Measurements from ENCODE around the gene FAM149A. TPM values are rescaled to one million over a fixed set of nuclear protein-coding genes. Genes with fewer than 3 reads are reported as not detected.

FAM149A gene
- total RNA-seq, 4 donors from 2014 or later = 10.2 to 19.8 (median 14.3) TPM

DNA sequence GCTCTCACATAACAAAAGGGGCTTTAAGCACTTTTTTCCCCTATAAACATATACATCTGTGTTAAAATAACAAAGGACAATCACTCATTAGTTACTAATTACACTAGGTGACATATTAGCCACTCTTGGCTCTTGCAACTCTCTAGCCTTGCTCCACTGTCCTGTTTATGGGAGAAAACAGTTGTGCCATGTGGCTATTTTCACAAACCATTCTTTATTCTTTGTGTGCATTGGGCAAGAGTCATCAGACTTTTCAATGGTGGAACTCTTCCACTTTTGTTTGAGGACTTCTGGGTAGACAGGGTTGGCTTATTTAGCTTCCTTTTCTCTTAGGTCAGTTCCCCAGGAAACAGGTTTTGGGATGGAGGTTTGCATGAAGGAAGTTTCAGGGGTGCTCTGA is 16.0 kb upstream of the FAM149A start:
- TF ChIP-seq, protein P1, sequence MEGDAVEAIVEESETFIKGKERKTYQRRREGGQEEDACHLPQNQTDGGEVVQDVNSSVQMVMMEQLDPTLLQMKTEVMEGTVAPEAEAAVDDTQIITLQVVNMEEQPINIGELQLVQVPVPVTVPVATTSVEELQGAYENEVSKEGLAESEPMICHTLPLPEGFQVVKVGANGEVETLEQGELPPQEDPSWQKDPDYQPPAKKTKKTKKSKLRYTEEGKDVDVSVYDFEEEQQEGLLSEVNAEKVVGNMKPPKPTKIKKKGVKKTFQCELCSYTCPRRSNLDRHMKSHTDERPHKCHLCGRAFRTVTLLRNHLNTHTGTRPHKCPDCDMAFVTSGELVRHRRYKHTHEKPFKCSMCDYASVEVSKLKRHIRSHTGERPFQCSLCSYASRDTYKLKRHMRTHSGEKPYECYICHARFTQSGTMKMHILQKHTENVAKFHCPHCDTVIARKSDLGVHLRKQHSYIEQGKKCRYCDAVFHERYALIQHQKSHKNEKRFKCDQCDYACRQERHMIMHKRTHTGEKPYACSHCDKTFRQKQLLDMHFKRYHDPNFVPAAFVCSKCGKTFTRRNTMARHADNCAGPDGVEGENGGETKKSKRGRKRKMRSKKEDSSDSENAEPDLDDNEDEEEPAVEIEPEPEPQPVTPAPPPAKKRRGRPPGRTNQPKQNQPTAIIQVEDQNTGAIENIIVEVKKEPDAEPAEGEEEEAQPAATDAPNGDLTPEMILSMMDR (IDR thresholded peaks at IDR 0.05; ENCODE audit: low read depth) = no peak

DNA sequence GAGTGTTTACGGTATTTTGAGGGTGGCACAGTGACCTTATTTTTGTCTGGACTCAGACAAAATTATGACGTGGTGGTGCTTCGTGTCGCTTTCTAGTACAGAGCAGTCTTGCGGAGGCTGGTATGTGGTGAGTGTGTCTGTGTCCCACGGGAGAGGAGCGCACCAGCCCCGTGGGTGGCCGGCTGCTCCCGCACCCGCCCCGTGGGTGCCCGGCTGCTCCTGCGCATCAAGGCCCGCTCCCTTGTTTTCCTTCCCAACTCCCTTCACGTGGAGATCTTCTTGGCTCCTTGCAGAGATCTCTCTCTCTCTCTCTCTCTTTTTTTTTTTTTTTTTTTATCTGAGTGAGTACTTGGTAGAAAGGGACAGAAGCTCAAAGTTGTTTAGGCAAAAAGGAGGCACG is 12.2 kb upstream of the FAM149A start:
- TF ChIP-seq, protein P1 (IDR thresholded peaks at IDR 0.05; ENCODE audit: low read depth) = no peak

DNA sequence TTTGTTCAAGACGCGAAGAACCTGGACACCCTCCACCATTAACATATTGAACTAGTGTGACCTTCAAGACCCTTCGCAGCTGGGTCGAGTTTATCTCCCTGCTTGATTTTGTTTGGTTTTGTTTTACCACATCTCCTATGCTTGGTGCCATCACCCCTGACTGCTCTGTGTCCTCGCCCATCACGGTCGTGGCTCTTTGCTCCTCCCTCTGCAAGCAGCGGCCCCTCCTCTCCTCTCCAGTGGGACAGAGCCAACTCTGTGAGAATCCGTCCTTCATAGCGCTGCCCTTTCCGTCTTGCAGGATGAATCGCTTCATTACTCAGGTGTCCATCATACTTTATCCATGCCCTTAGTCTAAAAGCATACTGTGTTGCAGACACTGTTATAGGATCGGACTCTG is 9.1 kb upstream of the FAM149A start:
- TF ChIP-seq, protein P1 (IDR thresholded peaks at IDR 0.05; ENCODE audit: low read depth) = no peak

DNA sequence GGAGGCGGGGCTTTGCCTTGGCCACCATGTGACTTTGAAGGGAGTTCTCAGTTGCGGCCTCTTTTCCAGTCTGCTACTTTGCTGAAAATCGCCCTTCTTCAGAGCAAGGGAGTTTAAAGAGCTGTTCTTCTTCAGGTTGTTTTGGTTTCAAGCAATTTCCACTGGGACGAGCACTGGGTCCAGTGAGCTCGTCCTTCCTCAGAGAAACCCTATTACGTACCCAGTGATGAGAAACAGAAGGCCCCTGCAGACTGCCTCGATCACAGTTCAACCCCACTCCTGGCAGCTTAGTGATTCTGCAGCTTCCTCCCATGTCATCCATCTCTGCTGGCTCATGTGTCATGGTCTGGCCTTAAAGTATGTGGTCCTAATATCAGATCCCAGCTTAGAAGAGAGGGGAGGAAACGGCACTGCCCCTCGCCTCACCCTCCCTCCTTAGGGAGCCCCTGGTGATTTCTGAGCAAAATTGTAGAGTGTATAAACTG is 7.8 kb upstream of the FAM149A start:
- TF ChIP-seq, protein P1 (IDR thresholded peaks at IDR 0.05; ENCODE audit: low read depth) = no peak

DNA sequence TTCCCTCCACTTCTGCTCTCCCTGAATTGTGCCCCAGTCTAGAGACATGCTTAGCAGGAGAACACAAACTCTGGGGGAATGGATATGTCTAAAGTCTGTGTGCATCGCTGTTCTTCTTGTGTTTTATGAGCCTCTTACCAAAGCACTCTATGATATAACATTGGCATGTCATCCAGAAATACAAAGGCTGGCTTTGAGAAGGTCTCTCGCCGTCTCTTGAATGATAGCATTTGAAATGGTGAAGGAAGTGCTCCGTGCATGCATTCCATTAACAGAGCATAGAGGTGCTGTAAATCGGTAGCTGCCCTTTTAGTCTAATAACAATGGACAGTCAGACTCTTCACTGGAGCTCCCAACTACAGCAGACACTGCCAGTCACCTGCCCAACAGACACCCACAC is 7.1 kb upstream of the FAM149A start:
- TF ChIP-seq, protein P1 (IDR thresholded peaks at IDR 0.05; ENCODE audit: low read depth) = no peak

DNA sequence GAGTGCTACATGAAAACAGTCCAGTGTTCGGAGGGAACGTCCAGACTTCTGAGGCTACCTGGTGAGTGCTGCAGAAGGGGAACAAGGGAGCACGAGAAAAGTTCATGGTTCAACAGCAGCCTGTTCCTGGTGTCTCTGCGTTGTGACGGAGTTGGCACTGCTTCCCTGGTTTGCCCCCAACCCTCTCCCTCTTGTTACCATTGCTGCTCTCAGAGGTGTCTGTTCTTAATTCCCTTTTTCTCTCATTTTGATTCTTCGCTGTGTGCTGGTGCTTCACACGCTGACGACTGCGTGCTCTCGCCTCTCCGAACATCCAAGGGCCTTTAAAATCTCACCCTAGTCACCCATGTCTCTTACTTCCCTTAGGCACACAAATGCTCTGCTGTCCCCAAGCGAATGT is 1.6 kb upstream of the FAM149A start:
- TF ChIP-seq, protein P1 (IDR thresholded peaks at IDR 0.05; ENCODE audit: low read depth) = no peak

DNA sequence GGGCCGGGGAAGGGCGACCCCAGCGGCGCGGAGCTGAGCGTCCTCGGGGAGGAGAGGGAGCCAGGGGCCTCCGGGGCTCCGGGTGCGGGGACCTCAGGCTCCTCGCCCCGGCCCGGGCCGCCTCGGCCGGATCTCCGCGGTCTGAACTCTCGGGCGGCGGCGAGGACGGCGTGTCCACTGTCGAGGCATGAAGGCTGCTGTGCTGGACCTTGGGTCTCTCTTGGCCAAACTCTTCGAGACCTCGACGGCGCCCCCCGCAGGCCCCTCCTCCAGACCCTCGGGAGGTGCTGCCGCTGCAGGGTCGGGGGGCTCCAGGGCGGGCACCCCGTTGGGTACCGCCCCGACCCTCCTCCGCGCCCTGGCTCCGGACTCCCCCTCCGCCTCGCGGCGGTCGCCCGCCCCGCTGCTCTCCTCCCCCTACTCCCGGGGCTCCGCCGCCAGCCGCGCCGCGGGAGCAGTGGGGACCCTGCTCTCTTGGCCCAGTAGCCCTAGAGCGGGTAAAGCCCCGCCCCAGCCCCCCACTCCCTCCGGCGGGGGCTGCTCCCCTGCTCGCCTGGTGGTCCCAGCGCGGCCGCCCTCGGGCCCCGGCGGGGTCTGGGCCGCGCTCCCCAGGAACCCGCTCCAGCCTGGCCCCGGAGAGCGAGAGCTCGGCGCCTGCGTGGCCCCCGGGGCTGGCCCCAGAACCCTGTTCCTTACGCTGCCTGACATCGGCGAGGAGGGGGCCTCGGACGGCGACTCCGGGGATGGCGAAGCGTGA is 564 bp downstream of the FAM149A start:
- TF ChIP-seq, protein P1 (IDR thresholded peaks at IDR 0.05; ENCODE audit: low read depth) = no peak

All from subcutaneous adipose tissue (tissue), 4 donors.